GM21723 (cell line): ENCODE results near the gene MAGEF1.

ENCODE experiments used
- ATAC-seq: cut with Tn5 transposase; IDR thresholded peaks from one replicate; pipeline ENCODE4 v1.9.1; 2021; ENCODE audit warnings: mild to moderate bottlenecking, moderate library complexity; ENCODE audit not compliant: unreplicated experiment

MAGEF1 gene

GRCh38 chr3:184672977-184673870 is 38.6 kb downstream of the MAGEF1 start:
- ATAC-seq, result no peak

- ATAC-seq, result no peak
Observed at GRCh38 chr3:184672335-184672734, 39.5 kb downstream of the MAGEF1 start.

- ATAC-seq, result no peak
Observed at GRCh38 chr3:184670091-184670602, 41.7 kb downstream of the MAGEF1 start.

GRCh38 chr3:184669578-184669977 is 42.3 kb downstream of the MAGEF1 start:
- no peak for ATAC-seq

GRCh38 chr3:184666442-184666841 is 45.4 kb downstream of the MAGEF1 start:
- ATAC-seq, result no peak

- ATAC-seq, result no peak
Observed at GRCh38 chr3:184665101-184665500, 46.8 kb downstream of the MAGEF1 start.

GRCh38 chr3:184663756-184664155 is 48.1 kb downstream of the MAGEF1 start:
- ATAC-seq, result no peak

- no peak for ATAC-seq
Observed at GRCh38 chr3:184663356-184663755, 48.5 kb downstream of the MAGEF1 start.

- no peak for ATAC-seq
Observed at GRCh38 chr3:184662187-184662586, 49.7 kb downstream of the MAGEF1 start.

GRCh38 chr3:184660931-184661330 is 50.9 kb downstream of the MAGEF1 start:
- no peak for ATAC-seq
